ENCODE data around the gene SMC6. TPM values are rescaled to one million over a fixed set of nuclear protein-coding genes. Genes with fewer than 3 reads are reported as not detected.

SMC6 gene
- polyA plus RNA-seq, 3 donors: 3.8 to 6.1 (median 5.1) TPM

DNA sequence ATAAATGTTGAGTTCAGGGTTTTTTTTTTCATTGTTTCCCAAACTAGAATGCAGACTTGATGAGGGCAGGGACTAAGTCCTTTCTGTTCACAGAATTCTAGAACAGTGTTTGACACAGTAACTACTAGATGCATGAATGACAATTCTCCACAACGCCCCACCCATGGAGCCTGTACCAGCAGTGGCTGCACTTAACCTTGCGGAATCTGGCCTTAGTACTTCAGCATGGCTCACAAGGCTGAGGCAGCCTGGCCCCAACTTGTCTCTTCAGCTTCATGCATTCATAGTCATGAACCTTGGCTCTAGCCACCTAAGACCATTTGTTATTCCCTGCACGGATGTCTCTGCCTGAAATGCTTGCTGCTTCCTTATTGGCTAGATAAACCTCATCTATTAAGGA lies 33.1 kb upstream of the SMC6 start:
- Histone ChIP-seq H3K9me3 (replicated peaks in 1 of 2; ENCODE audit: control insufficient read depth in 1 of 2, insufficient read depth in 1 of 2, low read length in 2 of 2) (no peaks in the 10 kb centered on the region), H3K4me3 (replicated peaks in 1 of 3; ENCODE audit: low read depth in 2 of 3, low read length in 3 of 3) (no peak overlapping the region), H3K27me3 (ENCODE audit: control insufficient read depth in 2 of 2, insufficient read depth in 2 of 2, low read length in 2 of 2) (no peaks in the 10 kb centered on the region), H3K79me2 (ENCODE audit: insufficient read depth, low read length) (no peaks in the 10 kb centered on the region), H3K27ac (ENCODE audit: low read depth in 1 of 2, low read length in 2 of 2) (no peak overlapping the region), H4K20me1 (ENCODE audit: insufficient read depth, low read length) (no peaks in the 10 kb centered on the region), H3K9ac (ENCODE audit: insufficient read depth, low read length, poor library complexity, severe bottlenecking) (no peak overlapping the region), H3K36me3 (replicated peaks in 1 of 2; ENCODE audit: control insufficient read depth in 1 of 2, insufficient read depth in 2 of 2, low read length in 2 of 2) (peaks cover 4 to 10% of the 10 kb centered on the region in 2 donors), H3K4me1 (ENCODE audit: control insufficient read depth in 1 of 2, insufficient read depth in 2 of 2, low read length in 2 of 2) (no peaks in the 10 kb centered on the region), H2AFZ (ENCODE audit: insufficient read depth, low read depth, low read length, poor library complexity, severe bottlenecking) (no peak overlapping the region), H3K4me2 (replicated peaks; ENCODE audit: extremely low read depth, low read length, poor library complexity, severe bottlenecking) (no peak overlapping the region)
- H3K4me1 Mint-ChIP-seq: peaks cover 2% of the 10 kb centered on the region
- DNase-seq: no peak
- no peak overlapping the region for H3K27ac Mint-ChIP-seq
- H3K36me3 Mint-ChIP-seq: peaks cover 12 to 25% of the 10 kb centered on the region in 2 donors
- no peak overlapping the region for H3K4me3 Mint-ChIP-seq
- H3K9me3 Mint-ChIP-seq: peaks cover 0 to 4% (median 0%) of the 10 kb centered on the region in 7 donors
- H3K27me3 Mint-ChIP-seq (ENCODE audit: low read depth in 3 of 3): peaks cover 6 to 7% (median 7%) of the 10 kb centered on the region in 3 donors
- 89% methylated on average over 2 of the region's 3 CpGs for WGBS (ENCODE audit: insufficient coverage)
- TF ChIP-seq CTCF (IDR thresholded peaks at IDR 0.05): no peak
- intact Hi-C loops (cut with micrococcal nuclease): no loop called here

GRCh38 chr2:17781482-17781881 lies 27.9 kb upstream of the SMC6 start:
- Histone ChIP-seq H3K9ac (ENCODE audit: insufficient read depth, low read length, poor library complexity, severe bottlenecking) (no peak overlapping the region), H2AFZ (ENCODE audit: insufficient read depth, low read depth, low read length, poor library complexity, severe bottlenecking) (no peak overlapping the region), H3K4me1 (ENCODE audit: control insufficient read depth in 1 of 2, insufficient read depth in 2 of 2, low read length in 2 of 2) (no peaks in the 10 kb centered on the region), H4K20me1 (ENCODE audit: insufficient read depth, low read length) (no peaks in the 10 kb centered on the region), H3K9me3 (replicated peaks in 1 of 2; ENCODE audit: control insufficient read depth in 1 of 2, insufficient read depth in 1 of 2, low read length in 2 of 2) (no peaks in the 10 kb centered on the region), H3K4me2 (replicated peaks; ENCODE audit: extremely low read depth, low read length, poor library complexity, severe bottlenecking) (no peak overlapping the region), H3K4me3 (replicated peaks in 1 of 3; ENCODE audit: low read depth in 2 of 3, low read length in 3 of 3) (no peak overlapping the region), H3K27me3 (ENCODE audit: control insufficient read depth in 2 of 2, insufficient read depth in 2 of 2, low read length in 2 of 2) (no peaks in the 10 kb centered on the region), H3K79me2 (ENCODE audit: insufficient read depth, low read length) (no peaks in the 10 kb centered on the region), H3K27ac (ENCODE audit: low read depth in 1 of 2, low read length in 2 of 2) (no peak overlapping the region), H3K36me3 (replicated peaks in 1 of 2; ENCODE audit: control insufficient read depth in 1 of 2, insufficient read depth in 2 of 2, low read length in 2 of 2) (peaks cover 26 to 53% of the 10 kb centered on the region in 2 donors)
- peaks cover 43 to 62% of the 10 kb centered on the region in 2 donors for H3K36me3 Mint-ChIP-seq
- no CpG with 5 or more reads among the region's 1 CpG for WGBS (ENCODE audit: insufficient coverage)
- intact Hi-C loops (cut with micrococcal nuclease): no loop called here
- no peaks in the 10 kb centered on the region for H3K27me3 Mint-ChIP-seq (ENCODE audit: low read depth in 3 of 3)
- no peaks in the 10 kb centered on the region for H3K4me1 Mint-ChIP-seq
- no peak overlapping the region for H3K4me3 Mint-ChIP-seq
- H3K9me3 Mint-ChIP-seq: no peaks in the 10 kb centered on the region
- no peak for TF ChIP-seq CTCF (IDR thresholded peaks at IDR 0.05)
- no peak for DNase-seq
- H3K27ac Mint-ChIP-seq: no peak overlapping the region

Data from CD14-positive monocyte (primary cell).